ENCODE measurements around the gene TTYH3. TPM values are rescaled to one million over a fixed set of nuclear protein-coding genes. Genes with fewer than 3 reads are reported as not detected.

Gene TTYH3
- total and polyA plus RNA-seq, 2 of the 13 experiments (the other 11 are each of a cell fraction or from before 2014, with no cell fraction given): 26.3 to 50.0 TPM

GRCh38 chr7:2629746-2630681, 1.8 kb upstream of the TTYH3 start (continued):
- no peak for TF ChIP-seq ZNF841 (CRISPR knock-in tag; IDR thresholded peaks at IDR 0.05; ENCODE audit: borderline replicate concordance)
- peak; percentile 0; the same call in 1 of the 2 replicates for TF ChIP-seq ZNF143 (CRISPR knock-in tag; IDR thresholded peaks at IDR 0.05)
- TF ChIP-seq ZNF674 (CRISPR knock-in tag; IDR thresholded peaks at IDR 0.05; ENCODE audit: low read depth): no peak
- TF ChIP-seq MED13 (CRISPR knock-in tag; IDR thresholded peaks at IDR 0.05): no peak
- no peak for TF ChIP-seq TRIM22 (IDR thresholded peaks at IDR 0.05)
- TF ChIP-seq ZNF501 (CRISPR knock-in tag; IDR thresholded peaks at IDR 0.05): peak; percentile 64; the same call in 1 of the 2 replicates
- no peak for TF ChIP-seq ZNF124 (CRISPR knock-in tag; IDR thresholded peaks at IDR 0.05)
- TF ChIP-seq EHMT2 (IDR thresholded peaks at IDR 0.05; ENCODE audit: borderline replicate concordance, low read depth, low read length): no peak
- no peak for TF ChIP-seq IKZF1 (IDR thresholded peaks at IDR 0.05)
- no peak for TF ChIP-seq ATF1 (CRISPR knock-in tag; IDR thresholded peaks at IDR 0.05)
- no peak for TF ChIP-seq HOXA5 (CRISPR knock-in tag; IDR thresholded peaks at IDR 0.05)
- TF ChIP-seq LBX2 (CRISPR knock-in tag; IDR thresholded peaks at IDR 0.05; ENCODE audit: borderline replicate concordance): no peak
- TF ChIP-seq GLMP (CRISPR knock-in tag; IDR thresholded peaks at IDR 0.05; ENCODE audit: borderline replicate concordance): no peak
- TF ChIP-seq ZNF10 (CRISPR knock-in tag; IDR thresholded peaks at IDR 0.05; ENCODE audit: borderline replicate concordance, low read depth): no peak
- no peak for TF ChIP-seq DNMT3B (CRISPR knock-in tag; conservative IDR thresholded peaks at IDR 0.05)
- no peak for TF ChIP-seq ZNF160 (CRISPR knock-in tag; IDR thresholded peaks at IDR 0.05)
- TF ChIP-seq MTA1 (CRISPR knock-in tag; IDR thresholded peaks at IDR 0.05; ENCODE audit: borderline replicate concordance): peak; percentile 58; the same call in 1 of the 2 replicates
- peak; percentile 31 for TF ChIP-seq SRSF1 (optimal IDR thresholded peaks at IDR 0.05; ENCODE audit: low read depth, low read length)
- no peak for TF ChIP-seq ETV6 (CRISPR knock-in tag; conservative IDR thresholded peaks at IDR 0.05)
- TF ChIP-seq ZNF740 (CRISPR knock-in tag; IDR thresholded peaks at IDR 0.05): no peak
- TF ChIP-seq ZKSCAN1 (IDR thresholded peaks at IDR 0.05; ENCODE audit: low read length): no peak
- TF ChIP-seq ZBTB20 (CRISPR knock-in tag; IDR thresholded peaks at IDR 0.05; ENCODE audit: borderline replicate concordance, low read depth): 0 out of 2 replicates have a peak, but pooled peaks have one; percentile 8
- TF ChIP-seq ZBTB33 (CRISPR knock-in tag; IDR thresholded peaks at IDR 0.05): no peak
- peak; percentile 45 for TF ChIP-seq ZNF781 (CRISPR knock-in tag; IDR thresholded peaks at IDR 0.05; ENCODE audit: borderline replicate concordance, not compliant biosample characterization)
- TF ChIP-seq DR1 (CRISPR knock-in tag; IDR thresholded peaks at IDR 0.05): peak; percentile 22; the same call in 1 of the 2 replicates
- TF ChIP-seq ZNF839 (CRISPR knock-in tag; IDR thresholded peaks at IDR 0.05; ENCODE audit: borderline replicate concordance): no peak; the same call in 1 of the 2 replicates

Data from HepG2 (cell line).